A673 (cell line): ENCODE data around the gene IL17RC.

Experiments
- EZH2 ChIP-seq: fragments of 200-600 bp; sonication (generic); IDR thresholded peaks from 2 replicates; pipeline ENCODE4 v1.6.1; 2017; ENCODE audit warnings: borderline replicate concordance, low read depth, mild to moderate bottlenecking, mixed read lengths, antibody characterized with exemption, low read length; ENCODE audit not compliant: poor library complexity, severe bottlenecking
- TF ChIP-seq, protein P1 (sequence below): fragments of 300-800, 200-600 bp; sonication (generic); conservative IDR thresholded peaks from 2 replicates; pipeline ENCODE4 v1.5.1; 2017; ENCODE audit warnings: low read depth, mild to moderate bottlenecking, antibody characterized with exemption, low read length, moderate library complexity, mixed read lengths

DNA sequence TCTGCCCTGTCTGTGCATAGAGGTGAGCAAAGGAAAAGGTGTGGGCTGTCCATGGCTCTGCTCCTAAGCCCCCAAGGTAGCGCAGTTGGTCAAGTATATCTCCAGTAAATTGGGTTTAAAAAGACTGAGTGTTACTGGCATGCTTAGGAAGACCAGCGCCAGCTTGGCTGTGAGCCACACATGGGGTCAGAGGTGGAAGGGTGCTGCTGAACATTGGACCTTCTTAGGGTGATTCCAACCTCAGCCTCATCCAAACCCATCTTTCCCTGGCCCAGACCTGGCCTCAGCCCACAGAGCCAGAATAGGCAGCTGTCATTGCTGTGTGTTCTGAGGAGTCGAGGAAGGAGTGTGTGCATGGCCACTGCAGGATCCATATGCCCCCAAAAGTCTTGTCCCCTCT, 8.6 kb upstream of the IL17RC start:
- TF ChIP-seq, protein P1, sequence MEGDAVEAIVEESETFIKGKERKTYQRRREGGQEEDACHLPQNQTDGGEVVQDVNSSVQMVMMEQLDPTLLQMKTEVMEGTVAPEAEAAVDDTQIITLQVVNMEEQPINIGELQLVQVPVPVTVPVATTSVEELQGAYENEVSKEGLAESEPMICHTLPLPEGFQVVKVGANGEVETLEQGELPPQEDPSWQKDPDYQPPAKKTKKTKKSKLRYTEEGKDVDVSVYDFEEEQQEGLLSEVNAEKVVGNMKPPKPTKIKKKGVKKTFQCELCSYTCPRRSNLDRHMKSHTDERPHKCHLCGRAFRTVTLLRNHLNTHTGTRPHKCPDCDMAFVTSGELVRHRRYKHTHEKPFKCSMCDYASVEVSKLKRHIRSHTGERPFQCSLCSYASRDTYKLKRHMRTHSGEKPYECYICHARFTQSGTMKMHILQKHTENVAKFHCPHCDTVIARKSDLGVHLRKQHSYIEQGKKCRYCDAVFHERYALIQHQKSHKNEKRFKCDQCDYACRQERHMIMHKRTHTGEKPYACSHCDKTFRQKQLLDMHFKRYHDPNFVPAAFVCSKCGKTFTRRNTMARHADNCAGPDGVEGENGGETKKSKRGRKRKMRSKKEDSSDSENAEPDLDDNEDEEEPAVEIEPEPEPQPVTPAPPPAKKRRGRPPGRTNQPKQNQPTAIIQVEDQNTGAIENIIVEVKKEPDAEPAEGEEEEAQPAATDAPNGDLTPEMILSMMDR, result no peak
- TF ChIP-seq EZH2, result no peak
